Measurements from ENCODE around the gene FNDC3B.

- TF ChIP-seq CTCF (IDR thresholded peaks at IDR 0.05): no peak
- TF ChIP-seq POLR2A (IDR thresholded peaks at IDR 0.05): no peak
Observed at GRCh38 chr3:172227340-172228035, 188.1 kb downstream of the FNDC3B start.
